IPS-20b (cell line): ENCODE results near the gene KRT32.

Experiments used
- H3K27ac ChIP-seq: one replicate; pipeline ENCODE4 v1.5.1; 2013; ENCODE audit warnings: low read length
- H3K27me3 ChIP-seq: 2 replicates; pipeline ENCODE4 v1.6.1; 2013; ENCODE audit warnings: mild to moderate bottlenecking, low read length, inconsistent platforms; ENCODE audit not compliant: insufficient read depth
- H3K36me3 ChIP-seq: 2 replicates; pipeline ENCODE4 v1.6.1; 2013; ENCODE audit warnings: low read depth, mild to moderate bottlenecking, inconsistent platforms, low read length, moderate library complexity; ENCODE audit not compliant: insufficient read depth
- H3K4me1 ChIP-seq: 2 replicates; pipeline ENCODE4 v1.6.1; 2013; ENCODE audit warnings: mild to moderate bottlenecking, control low read depth, inconsistent platforms, low read length, moderate library complexity; ENCODE audit not compliant: insufficient read depth
- H3K4me3 ChIP-seq: 2 replicates; pipeline ENCODE4 v1.5.1; 2013; ENCODE audit warnings: mild to moderate bottlenecking, low read length, inconsistent platforms
- H3K9ac ChIP-seq: 2 replicates; pipeline ENCODE4 v1.6.1; 2013; ENCODE audit warnings: low read depth, mild to moderate bottlenecking, inconsistent platforms, low read length, moderate library complexity
- H3K9me3 ChIP-seq: 2 replicates; pipeline ENCODE4 v1.6.1; 2013; ENCODE audit warnings: mild to moderate bottlenecking, low read depth, low read length, inconsistent platforms; ENCODE audit not compliant: insufficient read depth

The KRT32 gene

DNA sequence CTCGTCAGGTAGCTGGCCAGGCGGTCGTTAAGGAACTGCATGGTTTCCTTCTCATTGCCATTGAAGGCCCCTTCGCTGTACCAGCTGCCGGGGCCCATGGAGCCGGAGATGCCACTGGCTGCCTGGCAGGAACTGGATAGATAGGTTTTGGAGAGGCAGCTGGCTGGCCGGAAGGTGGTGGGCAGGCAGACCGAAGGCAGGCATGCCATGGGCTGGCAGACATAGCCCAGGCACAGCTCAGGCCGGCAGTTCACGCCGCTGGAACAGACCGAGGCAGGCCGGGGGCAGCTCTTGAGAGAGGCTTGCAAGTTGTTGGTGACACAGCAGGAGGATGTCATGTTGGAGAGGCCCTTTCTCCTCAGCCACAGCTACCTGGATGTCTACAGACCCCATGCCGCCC lies at the start of gene KRT32:
KRT32 (minus strand) TSS at position 399 of the 400 bp plus-strand sequence; CDS start at position 338, 61 bp downstream.
- Histone ChIP-seq H3K27me3 (no peaks in the 10 kb centered on the region), H3K9me3 (no peaks in the 10 kb centered on the region; the same call in 1 of the 2 replicates), H3K4me1 (no peaks in the 10 kb centered on the region), H3K4me3 (no peak within 1 kb of the TSS), H3K36me3 (no peaks in the 10 kb centered on the region), H3K27ac (no peak within 1 kb of the TSS), H3K9ac (no peak within 1 kb of the TSS)

- Histone ChIP-seq H3K9me3 (no peaks in the 10 kb centered on the region), H3K36me3 (no peaks in the 10 kb centered on the region), H3K27ac (no peak overlapping the region), H3K4me1 (no peaks in the 10 kb centered on the region; the same call in 1 of the 2 replicates), H3K4me3 (no peak overlapping the region), H3K27me3 (no peaks in the 10 kb centered on the region), H3K9ac (no peak overlapping the region)
Measured at GRCh38 chr17:41516830-41517283, 49.7 kb upstream of the KRT32 start.

DNA sequence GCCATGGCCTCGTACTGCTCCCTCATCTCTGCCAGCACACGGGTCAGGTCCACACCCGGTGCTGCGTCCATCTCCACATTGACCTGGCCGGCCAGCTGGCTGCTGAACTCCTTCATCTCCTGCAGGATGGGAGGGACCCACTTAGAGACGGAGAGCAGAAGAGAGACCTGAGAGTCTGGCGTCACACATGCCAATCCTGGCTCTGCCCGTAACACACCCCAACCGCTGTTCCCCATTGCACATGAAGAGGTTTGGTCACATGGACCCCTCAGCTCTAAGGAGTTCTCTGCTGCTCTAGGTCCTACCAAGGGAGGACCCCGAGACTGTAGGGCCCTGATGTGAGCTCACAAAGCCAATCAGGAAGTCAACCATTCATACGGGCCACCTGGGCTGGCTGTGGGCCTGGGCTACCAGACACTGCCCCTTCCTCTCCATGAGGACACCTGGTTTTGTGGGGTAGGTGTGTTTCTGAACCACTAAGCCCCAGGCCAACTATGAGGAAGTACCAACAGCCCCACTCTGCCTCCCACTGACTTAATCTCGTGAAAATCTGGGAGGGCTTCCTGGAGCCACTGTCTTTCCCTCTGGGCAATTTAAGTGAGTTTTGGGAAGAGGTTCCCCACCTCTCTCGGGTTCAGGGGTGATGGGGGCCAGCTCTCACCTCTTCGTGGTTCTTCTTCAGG lies 49.1 kb upstream of the KRT32 start:
- Histone ChIP-seq H3K4me3 (no peak overlapping the region), H3K27ac (no peak overlapping the region), H3K9ac (no peak overlapping the region), H3K36me3 (no peaks in the 10 kb centered on the region), H3K9me3 (no peaks in the 10 kb centered on the region), H3K4me1 (no peaks in the 10 kb centered on the region), H3K27me3 (no peaks in the 10 kb centered on the region)

DNA sequence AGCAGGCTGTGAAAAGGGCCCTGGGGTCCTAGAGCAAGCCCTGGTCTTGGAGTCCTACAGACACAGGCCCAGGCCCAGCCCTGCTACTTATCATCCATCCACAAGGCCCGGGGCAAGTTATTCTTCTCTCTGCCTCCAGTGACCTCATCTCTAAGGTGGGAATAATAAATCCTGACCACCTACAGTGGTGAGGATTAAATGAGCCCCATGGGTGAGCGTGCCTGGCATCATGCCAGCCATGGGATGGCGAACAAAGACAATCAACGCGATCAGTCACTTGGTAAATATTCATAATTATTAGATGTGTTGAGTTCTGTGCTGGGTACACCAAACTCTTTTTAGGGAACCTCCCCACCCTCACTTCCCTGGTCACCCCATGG lies 46.0 kb upstream of the KRT32 start:
- no peak overlapping the region for H3K27ac ChIP-seq
- no peak overlapping the region for H3K4me3 ChIP-seq
- no peaks in the 10 kb centered on the region for H3K9me3 ChIP-seq
- peaks cover 11% of the 10 kb centered on the region for H3K4me1 ChIP-seq
- no peaks in the 10 kb centered on the region for H3K36me3 ChIP-seq
- no peak overlapping the region for H3K9ac ChIP-seq
- H3K27me3 ChIP-seq = no peaks in the 10 kb centered on the region

DNA sequence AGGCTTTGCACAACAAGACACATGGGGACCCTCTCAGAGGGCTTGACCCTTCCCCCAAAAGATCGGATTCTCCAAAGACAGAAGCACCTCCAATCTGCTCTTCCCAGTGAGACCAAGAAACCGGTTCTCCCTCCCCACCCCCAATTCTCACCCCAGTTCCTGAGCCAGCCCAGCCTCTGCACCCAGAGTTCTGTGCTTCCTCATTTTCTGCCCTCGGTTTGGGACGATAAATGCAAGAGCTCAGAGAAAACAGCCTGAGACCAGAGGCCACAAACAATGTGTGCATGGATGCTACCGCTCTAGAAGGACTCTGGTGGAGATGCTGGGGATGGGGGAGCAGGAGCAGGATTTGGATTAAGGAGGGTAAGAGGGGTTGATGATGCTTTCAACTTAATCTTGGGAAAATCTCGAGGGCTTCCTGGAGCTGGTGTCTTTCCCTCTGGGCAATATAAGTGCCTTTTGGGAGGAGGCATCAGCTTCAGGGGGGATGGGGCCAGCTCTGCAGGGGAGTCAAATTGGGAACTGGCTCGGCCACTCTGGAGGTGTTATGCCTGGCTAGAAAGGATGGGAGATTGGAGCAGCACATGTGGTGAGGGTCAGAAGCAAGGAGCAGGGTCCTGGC lies 45.5 kb upstream of the KRT32 start:
- no peaks in the 10 kb centered on the region for H3K36me3 ChIP-seq
- H3K9me3 ChIP-seq = no peaks in the 10 kb centered on the region
- H3K4me1 ChIP-seq = peaks cover 11% of the 10 kb centered on the region
- no peak overlapping the region for H3K4me3 ChIP-seq
- H3K9ac ChIP-seq = no peak overlapping the region
- H3K27me3 ChIP-seq = no peaks in the 10 kb centered on the region
- H3K27ac ChIP-seq = no peak overlapping the region

- H3K9me3 ChIP-seq = no peaks in the 10 kb centered on the region
- H3K4me1 ChIP-seq = peaks cover 11% of the 10 kb centered on the region
- H3K27ac ChIP-seq = no peak overlapping the region
- no peak overlapping the region for H3K4me3 ChIP-seq
- no peaks in the 10 kb centered on the region for H3K27me3 ChIP-seq
- no peak overlapping the region for H3K9ac ChIP-seq
- no peaks in the 10 kb centered on the region for H3K36me3 ChIP-seq
Measured at GRCh38 chr17:41511716-41512115, 44.5 kb upstream of the KRT32 start.

DNA sequence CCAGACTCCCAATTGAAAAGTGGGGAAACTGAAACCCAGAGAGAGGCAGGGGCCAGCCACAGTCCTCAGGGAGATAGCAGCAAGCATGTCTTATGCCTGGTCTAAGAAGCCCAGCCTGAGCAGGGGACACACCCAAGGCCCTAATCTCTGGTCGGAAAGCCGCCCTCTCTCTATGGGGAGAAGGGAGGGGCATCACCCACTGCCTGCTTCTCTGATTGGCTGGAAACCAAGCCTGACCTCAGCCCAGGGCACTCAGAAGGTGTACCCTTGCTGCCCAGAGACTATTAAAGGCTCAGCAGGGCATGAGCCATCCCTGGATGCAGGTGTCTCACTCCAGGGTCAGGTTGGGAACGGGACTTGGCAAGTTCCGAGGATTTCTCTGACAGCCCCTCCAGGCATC lies 43.9 kb upstream of the KRT32 start:
- Histone ChIP-seq H3K36me3 (no peaks in the 10 kb centered on the region), H3K27ac (no peak overlapping the region), H3K27me3 (no peaks in the 10 kb centered on the region), H3K4me1 (peaks cover 11% of the 10 kb centered on the region), H3K9me3 (no peaks in the 10 kb centered on the region), H3K9ac (no peak overlapping the region), H3K4me3 (no peak overlapping the region)

DNA sequence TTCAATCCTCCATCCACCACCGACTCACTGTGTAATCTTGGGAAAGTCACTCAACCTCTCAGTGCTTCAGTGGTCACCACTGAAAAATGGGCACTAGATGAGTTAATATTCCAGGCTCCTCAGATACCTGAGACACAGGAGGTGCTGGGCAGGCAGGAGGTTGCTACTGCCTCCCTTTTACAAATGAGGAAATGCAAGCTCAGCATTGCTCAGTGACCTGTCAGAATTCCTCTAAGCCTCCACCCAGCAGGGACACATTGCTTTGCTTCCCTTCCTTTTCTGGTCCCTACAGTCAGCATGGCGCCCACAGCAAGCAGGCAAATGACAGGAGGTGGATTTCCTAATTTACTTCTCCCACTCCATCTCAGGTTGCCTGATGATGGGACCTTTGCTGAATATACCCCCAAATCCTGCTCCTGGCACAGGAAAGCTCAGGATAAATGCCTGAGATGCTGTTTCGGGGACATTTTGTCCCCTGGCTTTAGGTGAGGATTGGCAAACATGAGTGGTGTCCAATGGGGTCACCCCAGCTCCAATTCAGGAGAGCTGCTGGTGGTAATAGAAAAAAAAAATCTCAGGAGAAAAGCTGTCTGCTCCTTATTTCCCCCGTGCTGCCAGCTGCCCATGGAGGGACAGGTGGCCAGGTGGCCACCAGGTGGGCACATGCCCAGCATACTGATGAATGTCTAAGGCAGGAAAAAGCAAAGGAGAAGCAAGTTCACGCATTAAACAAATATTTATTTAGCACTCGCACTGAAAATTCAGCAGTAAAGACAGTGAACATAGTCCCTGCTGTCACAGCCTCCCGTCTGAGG lies 43.3 kb upstream of the KRT32 start:
- Histone ChIP-seq H3K9me3 (no peaks in the 10 kb centered on the region), H3K36me3 (no peaks in the 10 kb centered on the region), H3K27ac (no peak overlapping the region), H3K4me1 (peaks cover 11% of the 10 kb centered on the region), H3K4me3 (no peak overlapping the region), H3K9ac (no peak overlapping the region), H3K27me3 (no peaks in the 10 kb centered on the region)

- Histone ChIP-seq H3K27ac (no peak overlapping the region), H3K9me3 (no peaks in the 10 kb centered on the region), H3K27me3 (no peaks in the 10 kb centered on the region), H3K36me3 (no peaks in the 10 kb centered on the region), H3K4me3 (no peak overlapping the region), H3K4me1 (peaks cover 11% of the 10 kb centered on the region), H3K9ac (no peak overlapping the region)
Measured at GRCh38 chr17:41507315-41507880, 40.2 kb upstream of the KRT32 start.

DNA sequence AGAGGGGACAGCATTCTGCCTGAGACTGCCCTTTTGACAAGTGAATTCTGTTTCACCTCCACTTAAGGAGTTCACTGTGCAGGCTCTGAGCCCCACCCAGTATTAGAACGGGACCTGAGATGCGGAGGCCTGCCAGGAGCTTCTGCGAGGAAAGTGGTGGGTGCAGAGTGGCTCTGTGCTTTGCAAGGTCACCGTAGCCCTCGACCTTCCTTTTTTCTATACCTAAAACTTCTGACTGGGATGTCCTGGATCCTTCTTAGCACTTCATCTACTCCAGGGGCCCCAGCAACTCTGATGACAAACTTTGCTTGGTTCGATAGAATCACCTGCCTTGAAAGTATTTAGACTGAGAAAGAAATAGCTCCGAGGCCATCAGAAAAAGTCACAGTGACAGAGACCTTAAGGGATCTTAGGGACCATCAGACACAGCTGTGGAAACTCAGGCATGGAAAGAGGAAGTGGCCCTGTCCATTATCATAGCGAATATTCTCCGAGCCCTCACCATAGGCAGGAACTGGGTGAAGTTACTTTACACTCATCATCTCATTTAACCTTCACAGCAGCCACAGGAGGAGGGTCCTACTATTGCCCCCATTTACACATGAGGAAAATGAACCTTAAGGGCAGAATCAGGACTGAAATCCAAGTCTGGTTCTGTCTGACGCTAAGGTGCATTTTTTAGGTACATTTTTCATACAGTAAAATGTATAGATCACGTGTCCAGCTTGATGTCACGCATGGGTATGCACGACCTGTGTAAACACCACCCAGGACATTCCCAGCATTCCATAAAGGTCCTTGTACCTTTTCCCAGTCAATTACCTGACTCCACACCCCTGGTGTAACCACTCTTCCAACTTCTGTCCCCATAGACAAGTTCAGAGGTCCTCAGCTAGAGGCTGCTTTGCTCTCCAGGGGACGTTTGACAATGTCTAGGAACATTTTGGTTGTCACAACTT lies 38.9 kb upstream of the KRT32 start:
- Histone ChIP-seq H3K27ac (no peak overlapping the region), H3K9me3 (no peaks in the 10 kb centered on the region), H3K4me1 (peaks cover 11% of the 10 kb centered on the region), H3K27me3 (no peaks in the 10 kb centered on the region), H3K36me3 (no peaks in the 10 kb centered on the region), H3K9ac (no peak overlapping the region), H3K4me3 (no peak overlapping the region)
